ENCODE measurements around the gene PARD3B. TPM values are rescaled to one million over a fixed set of nuclear protein-coding genes. Genes with fewer than 3 reads are reported as not detected.

Gene PARD3B
- total RNA-seq, 1 experiment from 2014 or later, result 7.6 TPM

- DNase-seq, result no peak
- Histone ChIP-seq H3F3A (ENCODE audit: insufficient read depth, low read depth) (no peaks in the 10 kb centered on the region), H3K36me3 (ENCODE audit: low read depth) (no peaks in the 10 kb centered on the region), H3K79me2 (ENCODE audit: low read depth) (no peaks in the 10 kb centered on the region), H3K9me3 (ENCODE audit: insufficient read depth, low read depth) (no peaks in the 10 kb centered on the region), H4K20me1 (ENCODE audit: insufficient read depth) (no peaks in the 10 kb centered on the region), H3K4me1 (replicated peaks; ENCODE audit: insufficient read depth) (no peaks in the 10 kb centered on the region), H3K4me3 (no peak overlapping the region), H3K27ac (no peak overlapping the region), H2AFZ (no peak overlapping the region), H3K27me3 (ENCODE audit: insufficient read depth, low read depth) (no peaks in the 10 kb centered on the region), H3K4me2 (no peak overlapping the region), H3K9me2 (ENCODE audit: insufficient read depth) (no peaks in the 10 kb centered on the region)
- CTCF ChIA-PET, result no interaction called here
- intact Hi-C loops (cut with micrococcal nuclease; ENCODE audit: unreplicated experiment), result no loop called here
- POLR2A ChIA-PET (ENCODE audit: unreplicated experiment), result no interaction called here
- TF ChIP-seq CTCF (conservative IDR thresholded peaks at IDR 0.05) (no peak), EZH2 (IDR thresholded peaks at IDR 0.05; ENCODE audit: low read depth) (no peak)
- BruUV-seq (replicated peaks), result no TSS peak
These were observed 441.4 kb downstream of the PARD3B start for GRCh38 chr2:204986641-204987040.

- H2AFZ ChIP-seq, result no peak overlapping the region
- ChIA-PET CTCF (no interaction called here), POLR2A (ENCODE audit: unreplicated experiment) (no interaction called here)
- TF ChIP-seq CTCF (conservative IDR thresholded peaks at IDR 0.05), result no peak
- TF ChIP-seq EZH2 (IDR thresholded peaks at IDR 0.05; ENCODE audit: low read depth), result no peak
- H3K9me3 ChIP-seq (ENCODE audit: insufficient read depth, low read depth), result no peaks in the 10 kb centered on the region
- H3K79me2 ChIP-seq (ENCODE audit: low read depth), result no peaks in the 10 kb centered on the region
- intact Hi-C loops (cut with micrococcal nuclease; ENCODE audit: unreplicated experiment), result no loop called here
- H3K36me3 ChIP-seq (ENCODE audit: low read depth), result no peaks in the 10 kb centered on the region
- no peaks in the 10 kb centered on the region for H3F3A ChIP-seq (ENCODE audit: insufficient read depth, low read depth)
- DNase-seq, result no peak
- no peaks in the 10 kb centered on the region for H3K9me2 ChIP-seq (ENCODE audit: insufficient read depth)
- H3K4me1 ChIP-seq (replicated peaks; ENCODE audit: insufficient read depth), result no peaks in the 10 kb centered on the region
- H3K4me3 ChIP-seq, result no peak overlapping the region
- BruUV-seq (replicated peaks), result no TSS peak
- no peak overlapping the region for H3K27ac ChIP-seq
- no peaks in the 10 kb centered on the region for H4K20me1 ChIP-seq (ENCODE audit: insufficient read depth)
- no peaks in the 10 kb centered on the region for H3K27me3 ChIP-seq (ENCODE audit: insufficient read depth, low read depth)
- no peak overlapping the region for H3K4me2 ChIP-seq
These were observed 443.6 kb downstream of the PARD3B start for GRCh38 chr2:204988836-204989235.

- Histone ChIP-seq H3K36me3 (ENCODE audit: low read depth) (no peaks in the 10 kb centered on the region), H3K79me2 (ENCODE audit: low read depth) (no peaks in the 10 kb centered on the region), H4K20me1 (ENCODE audit: insufficient read depth) (no peaks in the 10 kb centered on the region), H3K4me3 (no peak overlapping the region), H3K4me2 (no peak overlapping the region), H3F3A (ENCODE audit: insufficient read depth, low read depth) (no peaks in the 10 kb centered on the region), H3K27me3 (ENCODE audit: insufficient read depth, low read depth) (no peaks in the 10 kb centered on the region), H3K9me2 (ENCODE audit: insufficient read depth) (no peaks in the 10 kb centered on the region), H2AFZ (no peak overlapping the region), H3K27ac (no peak overlapping the region), H3K4me1 (replicated peaks; ENCODE audit: insufficient read depth) (no peaks in the 10 kb centered on the region), H3K9me3 (ENCODE audit: insufficient read depth, low read depth) (no peaks in the 10 kb centered on the region)
- BruUV-seq (replicated peaks), result no TSS peak
- DNase-seq, result no peak
- POLR2A ChIA-PET (ENCODE audit: unreplicated experiment), result no interaction called here
- no peak for TF ChIP-seq EZH2 (IDR thresholded peaks at IDR 0.05; ENCODE audit: low read depth)
- TF ChIP-seq CTCF (conservative IDR thresholded peaks at IDR 0.05), result no peak
- intact Hi-C loops (cut with micrococcal nuclease; ENCODE audit: unreplicated experiment), result no loop called here
- CTCF ChIA-PET, result no interaction called here
These were observed 444.6 kb downstream of the PARD3B start for GRCh38 chr2:204989877-204990276.

Measured in PC-9 (cell line).